Astrocyte of the spinal cord (primary cell): ENCODE measurements around the gene RBMS1.

Experiments used
- DNase-seq: peaks from one replicate; pipeline ENCODE4 v3.0.0; 2011; ENCODE audit warnings: low read depth, low spot score
- H3K4me3 ChIP-seq: 2 replicates; pipeline ENCODE4 v1.5.1; 2011; ENCODE audit warnings: low read depth, mild to moderate bottlenecking, low read length, moderate library complexity
- in situ Hi-C: cut with HindIII; loops from 2 replicates; pipeline ENCODE4 v1.10.0; 2017; ENCODE audit warnings: low sequenced_read_pairs
- TF ChIP-seq, protein P1 (sequence below): IDR thresholded peaks from 2 replicates; pipeline ENCODE4 v1.5.1; 2012; ENCODE audit warnings: low read depth, mild to moderate bottlenecking, low read length, inconsistent platforms

RBMS1 gene

DNA sequence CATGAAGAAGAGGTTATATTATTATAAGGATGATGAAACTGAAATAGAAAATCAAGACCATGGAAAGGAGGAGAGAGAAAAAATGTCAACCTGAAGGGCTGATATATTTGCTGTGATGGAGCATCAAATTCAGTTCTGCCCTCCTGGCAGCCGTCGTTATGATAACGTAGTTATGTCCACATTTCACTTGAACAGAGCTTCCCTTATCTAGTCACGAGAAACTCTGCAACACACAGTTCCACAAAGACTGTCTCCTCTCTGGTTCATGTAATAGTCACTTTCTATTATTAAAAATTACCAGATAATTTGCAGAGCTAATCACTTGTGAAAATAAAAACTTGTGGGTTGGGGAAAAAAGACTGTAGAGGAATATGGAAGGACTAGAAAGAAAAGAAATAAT is 19.5 kb upstream of the RBMS1 start:
- H3K4me3 ChIP-seq, result no peak overlapping the region
- TF ChIP-seq, protein P1, sequence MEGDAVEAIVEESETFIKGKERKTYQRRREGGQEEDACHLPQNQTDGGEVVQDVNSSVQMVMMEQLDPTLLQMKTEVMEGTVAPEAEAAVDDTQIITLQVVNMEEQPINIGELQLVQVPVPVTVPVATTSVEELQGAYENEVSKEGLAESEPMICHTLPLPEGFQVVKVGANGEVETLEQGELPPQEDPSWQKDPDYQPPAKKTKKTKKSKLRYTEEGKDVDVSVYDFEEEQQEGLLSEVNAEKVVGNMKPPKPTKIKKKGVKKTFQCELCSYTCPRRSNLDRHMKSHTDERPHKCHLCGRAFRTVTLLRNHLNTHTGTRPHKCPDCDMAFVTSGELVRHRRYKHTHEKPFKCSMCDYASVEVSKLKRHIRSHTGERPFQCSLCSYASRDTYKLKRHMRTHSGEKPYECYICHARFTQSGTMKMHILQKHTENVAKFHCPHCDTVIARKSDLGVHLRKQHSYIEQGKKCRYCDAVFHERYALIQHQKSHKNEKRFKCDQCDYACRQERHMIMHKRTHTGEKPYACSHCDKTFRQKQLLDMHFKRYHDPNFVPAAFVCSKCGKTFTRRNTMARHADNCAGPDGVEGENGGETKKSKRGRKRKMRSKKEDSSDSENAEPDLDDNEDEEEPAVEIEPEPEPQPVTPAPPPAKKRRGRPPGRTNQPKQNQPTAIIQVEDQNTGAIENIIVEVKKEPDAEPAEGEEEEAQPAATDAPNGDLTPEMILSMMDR, result no peak
- in situ Hi-C loops, result no loop called here
- no peak for DNase-seq

DNA sequence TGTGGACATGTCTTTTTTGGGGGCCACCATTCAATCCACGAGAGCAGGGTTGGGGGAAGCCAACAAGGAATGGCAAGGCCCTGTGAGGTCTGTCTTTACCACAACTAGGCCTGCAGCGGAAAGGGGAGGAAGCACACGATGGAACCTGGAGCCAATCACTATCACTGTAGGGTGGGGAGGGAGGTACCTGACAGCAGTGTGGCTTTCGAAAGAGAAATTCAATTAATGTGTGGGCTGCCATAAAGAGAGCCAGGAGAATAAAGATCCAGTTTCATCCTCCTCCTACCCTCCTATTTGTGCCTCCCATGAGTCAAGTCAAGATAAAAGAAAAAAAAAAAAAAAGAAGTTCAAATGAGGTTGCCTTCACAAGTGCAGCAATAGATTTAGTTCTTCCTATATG is 18.9 kb upstream of the RBMS1 start:
- in situ Hi-C loops, result no loop called here

DNA sequence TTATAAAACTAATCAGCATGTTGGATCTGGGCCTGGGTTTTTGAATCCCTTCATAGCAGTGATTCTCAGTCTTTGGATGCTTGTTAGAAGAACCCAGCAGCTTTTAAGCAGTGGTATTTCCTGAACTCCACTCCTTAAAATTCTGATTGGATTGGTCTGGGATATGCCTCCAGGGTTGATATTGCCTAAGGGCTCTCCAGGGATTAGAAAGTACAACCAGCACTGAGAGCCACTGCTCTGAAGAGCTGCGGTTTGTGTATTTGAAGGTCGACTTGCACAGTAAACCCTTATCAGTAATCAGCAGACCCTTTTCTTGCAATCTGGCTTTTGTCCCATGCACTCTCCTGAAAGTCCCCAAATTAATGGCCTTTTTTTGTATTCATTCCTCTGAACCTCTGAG is 17.0 kb upstream of the RBMS1 start:
- in situ Hi-C loops, result no loop called here
- no peak for DNase-seq
- TF ChIP-seq, protein P1, result no peak
- no peak overlapping the region for H3K4me3 ChIP-seq

More for the DNA sequence above, 18.9 kb upstream of the RBMS1 start:
- no peak overlapping the region for H3K4me3 ChIP-seq
- DNase-seq, result no peak
- TF ChIP-seq, protein P1, result no peak

DNA sequence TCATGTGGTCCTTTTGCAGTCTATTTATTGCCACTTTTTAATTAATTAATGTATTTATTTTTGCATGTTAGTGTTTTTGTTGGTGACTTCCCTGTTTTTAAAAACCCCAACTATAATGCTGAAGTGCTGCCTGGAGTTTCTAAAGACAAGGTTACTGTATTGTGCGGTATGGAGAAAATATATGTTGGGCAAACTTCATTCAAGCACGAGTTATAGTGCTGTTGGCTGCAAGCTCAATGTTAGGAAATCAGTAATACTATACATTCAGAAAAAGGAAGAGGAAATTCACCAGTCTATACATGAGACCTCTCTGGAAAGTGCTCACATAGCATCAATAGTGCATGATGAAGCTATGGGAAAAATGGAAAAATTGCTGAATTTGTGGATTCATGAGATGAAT is 15.4 kb upstream of the RBMS1 start:
- no peak overlapping the region for H3K4me3 ChIP-seq
- DNase-seq, result no peak
- in situ Hi-C loops, result no loop called here
- TF ChIP-seq, protein P1, result no peak

DNA sequence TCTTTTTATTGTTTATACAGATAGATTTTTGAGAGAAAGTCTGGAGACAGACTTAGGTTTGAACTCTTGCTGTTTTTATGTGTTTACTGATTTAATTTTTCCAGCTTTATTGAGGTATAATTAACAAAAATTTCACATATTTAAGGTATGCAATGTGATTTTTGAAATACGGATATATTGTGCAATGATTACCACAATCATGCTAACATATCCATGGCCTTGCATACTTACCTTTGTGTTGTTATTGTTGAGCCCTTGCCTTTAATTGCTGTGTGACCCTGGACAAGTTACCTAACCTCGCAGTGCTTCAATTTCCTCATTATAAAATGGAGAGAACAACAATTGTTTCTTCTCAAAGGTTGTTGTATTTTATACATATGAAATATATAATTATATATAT is 13.9 kb upstream of the RBMS1 start:
- no peak overlapping the region for H3K4me3 ChIP-seq
- DNase-seq, result no peak
- TF ChIP-seq, protein P1, result no peak
- in situ Hi-C loops, result no loop called here

DNA sequence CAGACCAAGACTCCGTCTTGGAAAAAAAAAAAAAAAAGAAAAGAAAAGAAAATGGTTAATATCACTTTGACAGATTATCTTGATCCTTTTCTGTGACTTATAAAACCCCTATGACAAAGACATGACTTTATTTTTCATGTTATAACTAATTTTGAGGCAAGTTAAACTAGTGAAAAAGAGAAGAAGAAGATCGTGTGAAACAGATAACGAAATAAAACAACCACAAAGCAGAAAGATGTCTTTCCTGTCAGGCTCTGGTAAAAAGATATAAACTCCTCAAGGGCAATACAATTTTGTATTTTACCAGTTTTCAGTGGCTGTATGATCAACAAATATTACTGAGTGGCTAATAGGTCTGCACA is 13.4 kb upstream of the RBMS1 start:
- DNase-seq, result no peak
- in situ Hi-C loops, result no loop called here
- no peak overlapping the region for H3K4me3 ChIP-seq
- TF ChIP-seq, protein P1, result no peak

DNA sequence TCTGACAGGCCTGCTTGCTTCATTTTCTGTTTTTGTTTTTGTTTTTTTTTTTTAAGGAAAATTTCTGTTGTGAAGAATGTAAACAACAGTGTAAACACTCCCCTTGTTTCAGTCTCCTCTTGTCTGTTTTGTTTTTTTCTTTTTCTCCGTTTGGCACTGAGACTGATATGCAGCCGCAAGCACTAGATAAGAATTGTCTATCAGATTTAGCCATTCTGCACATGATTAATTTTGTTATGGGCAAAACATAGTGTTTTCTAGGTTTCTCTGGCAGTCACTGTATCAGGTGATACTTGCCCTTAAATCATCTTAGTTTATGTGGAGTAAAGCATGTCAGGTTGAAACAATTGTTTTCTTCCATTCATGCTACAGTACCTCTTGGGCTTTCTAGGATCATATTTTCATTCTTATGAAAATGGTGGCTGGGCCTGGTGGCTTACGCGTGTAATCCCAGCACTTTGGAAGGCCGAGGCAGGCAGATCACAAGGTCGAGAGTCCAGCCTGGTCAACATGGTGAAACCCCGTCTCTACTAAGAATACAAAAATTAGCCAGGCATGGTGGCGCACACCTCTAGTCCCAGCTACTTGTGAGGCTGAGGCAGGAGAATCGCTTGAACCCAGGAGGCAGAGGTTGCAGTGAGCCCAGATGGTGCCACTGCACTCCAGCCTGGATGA is 12.9 kb upstream of the RBMS1 start:
- TF ChIP-seq, protein P1, result no peak
- in situ Hi-C loops, result no loop called here
- DNase-seq, result no peak
- no peak overlapping the region for H3K4me3 ChIP-seq
